Activated T-cell treated with anti-CD3 and anti-CD28 coated beads for 24 hours (primary cell): ENCODE data around the gene ERLIN1.

Experiments used
- DNase-seq: peaks from one replicate; pipeline ENCODE4 v3.0.0-alpha.2; 2020; ENCODE audit warnings: low read depth

The ERLIN1 gene

GRCh38 chr10:100172349-100172748 lies 13.5 kb downstream of the ERLIN1 start:
- DNase-seq: no peak

DNA sequence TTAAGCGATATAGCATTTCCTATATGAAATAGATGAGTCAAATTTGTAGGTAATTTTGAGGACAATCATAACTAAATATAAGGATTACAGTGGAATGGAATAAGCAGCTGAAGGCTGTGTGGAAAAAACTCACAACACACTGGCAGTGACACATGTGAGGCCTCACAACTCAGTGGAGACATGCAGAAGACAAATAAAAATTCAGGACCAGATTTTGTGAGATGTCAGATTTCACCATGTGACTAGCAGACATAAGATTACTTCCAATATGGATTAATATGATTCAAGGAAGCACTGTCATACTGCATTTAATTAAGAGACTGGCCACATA lies 17.6 kb downstream of the ERLIN1 start:
- DNase-seq: no peak

DNA sequence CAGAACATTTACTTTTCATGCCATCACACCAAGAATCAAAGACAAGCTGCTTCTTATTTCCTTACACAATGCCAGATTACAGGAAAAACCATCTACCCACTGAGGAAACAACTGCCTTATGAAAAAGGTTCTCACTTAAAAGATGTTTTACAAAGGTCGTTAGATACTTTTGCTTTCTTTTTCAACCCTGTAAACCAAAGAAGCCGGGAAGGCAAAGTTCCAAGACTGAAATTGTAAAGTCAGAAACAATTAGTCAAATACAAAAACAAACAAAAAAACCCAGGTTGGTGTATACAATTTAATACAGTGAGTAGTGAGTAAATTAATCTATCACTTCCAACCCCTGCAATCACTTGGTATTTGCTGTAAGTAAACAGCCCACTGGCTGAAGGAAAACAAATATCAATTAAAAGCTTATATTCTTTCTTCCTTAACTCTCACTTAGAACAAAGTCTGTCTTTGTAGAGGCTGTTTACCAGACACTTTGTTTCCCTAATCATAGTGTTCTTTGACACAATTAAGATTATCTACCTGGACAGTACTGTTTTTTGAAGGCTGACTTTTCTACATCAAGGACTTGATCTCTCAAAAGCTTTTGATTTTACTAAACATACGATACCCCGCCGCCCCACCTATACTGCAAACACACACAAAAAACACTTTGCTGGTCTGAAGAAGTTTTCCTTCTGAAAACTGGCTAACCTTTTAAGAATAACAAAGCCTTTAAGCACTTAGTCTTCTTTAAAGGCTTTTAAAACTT lies 18.1 kb downstream of the ERLIN1 start:
- DNase-seq: no peak

DNA sequence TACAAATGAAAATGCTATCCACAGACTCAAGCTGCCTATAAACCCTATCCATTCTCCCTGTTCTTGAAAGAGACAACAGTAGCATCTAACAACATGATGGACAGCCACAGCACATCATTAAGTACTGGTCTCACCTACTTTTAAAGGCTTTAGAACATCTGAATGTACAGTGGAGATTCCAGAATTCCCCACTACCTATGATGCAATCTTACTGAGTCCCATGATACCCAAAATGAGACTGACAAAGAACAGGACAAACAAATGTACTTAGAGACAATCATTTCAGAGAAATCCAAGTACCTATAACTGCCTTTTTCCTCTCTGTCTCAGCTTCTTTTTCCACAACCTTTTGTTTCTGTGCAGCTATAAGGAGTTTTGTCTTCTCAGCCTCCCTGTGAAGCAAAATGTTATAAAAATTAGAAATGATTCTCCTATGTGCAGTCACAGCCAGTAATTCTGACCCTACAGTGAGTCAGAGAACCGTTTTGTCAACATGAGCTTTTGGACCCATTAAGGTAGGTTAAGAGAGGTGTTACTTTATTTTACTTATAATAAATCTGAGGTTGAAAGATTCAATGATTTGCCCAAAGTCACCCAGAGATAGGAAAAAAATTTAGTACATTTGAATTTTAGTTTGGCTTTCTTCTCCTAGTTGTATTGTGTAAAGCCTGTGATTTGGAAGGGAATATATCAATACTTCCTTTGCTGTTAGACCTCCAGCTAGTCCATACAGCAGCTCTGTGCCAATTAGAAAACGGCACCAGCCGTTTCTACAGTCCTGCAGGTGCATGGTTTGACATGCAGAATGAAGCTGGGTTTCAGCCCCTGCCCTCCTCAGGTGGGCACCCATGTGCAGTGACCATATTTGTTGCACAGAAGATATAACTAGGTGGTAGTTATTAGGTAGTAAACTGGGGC lies 21.9 kb downstream of the ERLIN1 start:
- DNase-seq: no peak

DNA sequence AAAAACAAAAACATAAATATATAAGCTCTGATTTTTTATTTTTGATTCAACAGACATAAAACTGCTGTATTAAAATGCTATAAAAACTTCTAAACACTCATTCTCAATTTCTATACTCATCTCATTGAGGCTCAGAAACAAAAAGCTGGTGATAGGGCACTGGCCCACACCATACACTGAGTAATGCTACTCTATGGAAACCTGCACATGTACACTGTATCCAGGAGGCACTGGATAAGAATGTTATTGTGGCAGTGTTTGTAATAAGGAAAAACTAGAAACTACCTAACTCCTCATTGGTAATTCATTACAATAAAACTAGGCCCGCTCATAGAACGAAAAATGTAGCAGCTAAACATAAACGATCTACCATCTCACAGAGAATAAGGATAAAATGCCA lies 23.1 kb downstream of the ERLIN1 start:
- DNase-seq: no peak

GRCh38 chr10:100158044-100158805 lies 27.6 kb downstream of the ERLIN1 start:
- no peak for DNase-seq

DNA sequence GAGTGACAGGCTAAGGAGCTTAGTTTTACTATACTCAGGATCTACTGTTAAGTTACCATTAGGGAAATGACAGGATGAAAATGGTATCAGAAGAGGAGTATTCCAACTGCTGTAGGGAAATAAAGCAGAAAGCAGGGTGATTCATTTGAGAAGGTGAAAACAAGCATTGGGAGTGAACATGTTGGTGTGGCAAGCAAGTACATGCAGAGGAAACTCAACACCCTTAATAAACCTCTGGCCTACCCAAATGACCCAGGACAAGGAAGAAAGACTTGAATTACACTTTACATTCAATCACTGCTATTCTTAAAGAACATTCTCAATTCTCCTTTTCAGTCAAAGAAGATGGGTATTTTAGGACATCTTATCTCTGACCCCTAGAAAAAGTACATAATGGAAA lies 28.7 kb downstream of the ERLIN1 start:
- no peak for DNase-seq

GRCh38 chr10:100155936-100156335 lies 29.9 kb downstream of the ERLIN1 start:
- no peak for DNase-seq

DNA sequence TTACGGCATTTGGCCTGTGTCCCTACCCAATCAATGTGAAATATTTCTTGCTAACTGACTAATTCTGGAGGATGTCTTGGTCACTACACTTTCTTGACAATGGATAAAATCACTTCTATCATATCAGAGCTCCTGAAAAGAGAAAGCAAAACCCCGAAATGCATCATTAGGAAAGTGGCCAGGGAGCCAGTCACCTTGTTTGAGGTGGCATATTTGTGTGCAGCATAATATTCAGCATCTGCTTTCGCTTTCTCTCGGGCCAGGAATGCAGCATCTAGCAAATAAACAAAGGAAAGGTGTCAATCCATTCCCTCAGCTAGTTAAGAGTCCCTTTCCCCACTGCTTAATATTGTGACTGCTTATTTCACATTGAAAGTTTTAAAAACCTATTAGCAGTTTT lies 31.2 kb downstream of the ERLIN1 start:
- DNase-seq: no peak

GRCh38 chr10:100153239-100153825 lies 32.5 kb downstream of the ERLIN1 start:
- DNase-seq: no peak

- DNase-seq: no peak
These were observed 34.0 kb downstream of the ERLIN1 start for GRCh38 chr10:100151723-100152300.

GRCh38 chr10:100148353-100149211 lies 37.2 kb downstream of the ERLIN1 start:
- peak; percentile 50 for DNase-seq

GRCh38 chr10:100146875-100147650 lies 38.8 kb downstream of the ERLIN1 start:
- DNase-seq: no peak

DNA sequence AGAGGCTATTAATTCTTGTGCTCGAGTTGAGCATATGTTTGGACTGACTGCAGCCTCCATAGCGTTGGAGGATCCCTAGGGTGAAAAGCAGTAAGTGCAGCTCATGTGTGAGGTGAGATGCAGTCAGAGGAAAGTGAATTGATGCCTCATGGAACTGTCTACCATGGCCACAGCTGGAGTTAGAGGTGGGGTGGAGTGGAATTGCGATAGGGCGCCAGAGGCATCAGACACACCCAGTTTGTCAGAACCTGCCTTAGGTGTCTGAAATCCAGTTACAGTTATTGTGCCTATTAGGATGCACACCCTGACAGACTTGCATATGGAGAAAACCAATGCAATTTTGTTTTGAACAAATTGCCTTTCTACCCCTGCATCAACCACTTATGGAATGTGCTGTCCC lies 39.4 kb downstream of the ERLIN1 start:
- no peak for DNase-seq

GRCh38 chr10:100143756-100144155 lies 42.1 kb downstream of the ERLIN1 start:
- no peak for DNase-seq

DNA sequence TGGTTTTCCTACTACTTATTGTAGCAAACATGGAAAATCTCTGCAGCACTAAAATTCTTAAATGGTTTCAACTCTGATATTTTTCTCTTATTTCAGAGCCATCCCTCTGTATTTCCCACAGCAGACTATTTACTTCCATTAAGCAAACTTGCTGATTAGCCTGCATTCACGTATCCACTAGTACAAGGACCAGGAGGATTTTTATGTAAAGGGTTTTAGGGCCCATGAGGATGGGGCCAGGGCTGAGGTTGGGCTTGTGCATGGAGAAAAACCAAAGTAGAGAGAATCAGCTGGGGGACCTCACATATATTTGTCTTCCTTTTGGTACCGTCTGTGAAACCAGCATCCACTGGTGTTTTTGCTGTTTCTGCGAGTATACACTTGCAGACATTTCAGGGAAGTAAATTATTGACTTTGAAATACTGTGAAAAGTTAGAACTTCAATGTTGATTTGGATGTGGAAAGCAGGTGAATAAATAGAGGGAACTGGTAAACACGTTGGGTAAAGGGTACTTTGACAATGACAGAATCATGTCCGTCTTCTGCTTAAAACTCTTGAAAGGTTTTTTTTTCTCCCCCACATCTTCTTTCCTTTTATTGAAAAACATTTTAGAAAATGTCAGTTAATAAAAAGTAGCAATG lies 44.3 kb downstream of the ERLIN1 start:
- no peak for DNase-seq

- DNase-seq: no peak
These were observed 45.8 kb downstream of the ERLIN1 start for GRCh38 chr10:100140070-100140469.

- no peak for DNase-seq
These were observed 46.8 kb downstream of the ERLIN1 start for GRCh38 chr10:100138921-100139496.

GRCh38 chr10:100135486-100135885 lies 50.3 kb downstream of the ERLIN1 start:
- DNase-seq: no peak
